GM12878 (cell line): ENCODE data around the gene RRN3. TPM values are rescaled to one million over a fixed set of nuclear protein-coding genes. Genes with fewer than 3 reads are reported as not detected.
"Not testable (repeated sequence)": the region's sequence is repeated elsewhere in the genome, so short reads cannot be mapped to it uniquely, and the experiment has no call there.

Experiments used
- ATAC-seq: fragments of 200-7000 bp; cut with Tn5 transposase; 3 replicates; pipeline ENCODE4 v1.9.1; 2020; ENCODE audit warnings: mild to moderate bottlenecking, moderate library complexity
- BruUV-seq: library from RNA; stranded (reverse); fragments of 400-500 nt; replicated peaks from 2 replicates; lab custom pipeline; 2021; lab: Mats Ljungman, UMichigan
- CTCF ChIA-PET: fragments of 300-600 bp; sonication (Branson Sonifier 250); formaldehyde crosslinking; extraction: SDS; loops from one replicate; lab custom pipeline; 2021; ENCODE audit warnings: inconsistent platforms; lab: Yijun Ruan, JAX
- POLR2A ChIA-PET: fragments of 350-600 bp; formaldehyde crosslinking; extraction: SDS; loops from one replicate; lab custom pipeline; 2021; ENCODE audit warnings: inconsistent platforms; lab: Charles Lee
- RAD21 ChIA-PET: fragments of 300-600 bp; sonication (Branson Sonifier 250); formaldehyde crosslinking; loops from one replicate; lab custom pipeline; 2023; ENCODE audit warnings: antibody characterized with exemption; ENCODE audit not compliant: unreplicated experiment; lab: Charles Lee
- SMC1A ChIA-PET: fragments of 300-600 bp; sonication (Branson Sonifier 250); formaldehyde crosslinking; loops from one replicate; lab custom pipeline; 2023; ENCODE audit not compliant: unreplicated experiment, uncharacterized antibody; lab: Charles Lee
- DNase-seq: peaks from one replicate; pipeline ENCODE4 v3.0.0-alpha.2; 2011; ENCODE audit warnings: low read depth, low spot score
- FAIRE-seq: peaks from 3 replicates; lab custom pipeline; 2011; peaks lifted over from hg19 to GRCh38; lab: Jason Lieb, UNC
- H2AFZ ChIP-seq: 2 replicates; pipeline ENCODE4 v1.6.0; 2011; ENCODE audit warnings: low read depth, low read length, control low read depth; ENCODE audit not compliant: control insufficient read depth
- H3K27ac ChIP-seq: 2 replicates; pipeline ENCODE4 v1.5.1; 2011; ENCODE audit warnings: control low read depth; ENCODE audit not compliant: control insufficient read depth, insufficient read depth
- H3K27me3 ChIP-seq, 2 experiments: replicated peaks in 1 of 2; 2 replicates each; pipeline versions ENCODE4 v1.6.0 to v1.6.1; 2011; ENCODE audit warnings: low read length in 1 of 2; ENCODE audit not compliant: control insufficient read depth in 2 of 2, insufficient read depth in 2 of 2
- H3K36me3 ChIP-seq, 2 experiments: 2 replicates each; pipeline ENCODE4 v1.5.1; 2011; ENCODE audit warnings: low read length in 1 of 2; ENCODE audit not compliant: control insufficient read depth in 2 of 2, insufficient read depth in 2 of 2
- H3K4me1 ChIP-seq: 2 replicates; pipeline ENCODE4 v1.6.1; 2011; ENCODE audit warnings: mild to moderate bottlenecking, low read length, moderate library complexity, mixed read lengths; ENCODE audit not compliant: control insufficient read depth, insufficient read depth
- H3K4me2 ChIP-seq: 2 replicates; pipeline ENCODE4 v1.6.0; 2011; ENCODE audit warnings: control low read depth; ENCODE audit not compliant: control insufficient read depth, insufficient read depth
- H3K4me3 ChIP-seq: fragments of 200-600 bp; sonication (generic); 2 replicates; pipeline ENCODE4 v1.5.1; 2016
- H3K79me2 ChIP-seq: 2 replicates; pipeline ENCODE4 v1.6.0; 2011; ENCODE audit warnings: low read length; ENCODE audit not compliant: control insufficient read depth, insufficient read depth
- H3K9ac ChIP-seq: 2 replicates; pipeline ENCODE4 v1.8.0; 2011; ENCODE audit warnings: low read length, control low read depth, mixed read lengths; ENCODE audit not compliant: control insufficient read depth, insufficient read depth
- H3K9me3 ChIP-seq: replicated peaks from 3 replicates; pipeline ENCODE4 v1.5.1; 2011; ENCODE audit warnings: mild to moderate bottlenecking, low read length; ENCODE audit not compliant: control insufficient read depth, insufficient read depth
- H4K20me1 ChIP-seq: 2 replicates; pipeline ENCODE4 v1.6.0; 2011; ENCODE audit not compliant: control insufficient read depth, insufficient read depth
- ASH2L ChIP-seq: fragments of 300-600, 200-600 bp; sonication (generic); IDR thresholded peaks from 2 replicates; pipeline ENCODE4 v1.6.1; 2017; ENCODE audit warnings: low read depth, mild to moderate bottlenecking, borderline replicate concordance
- ETV6 ChIP-seq, 2 experiments: fragments of 450-650 bp in 1 of 2; IDR thresholded peaks in 1 of 2; conservative IDR thresholded peaks in 1 of 2; 2 replicates each; pipeline ENCODE4 v1.6.1; 2014; ENCODE audit warnings: antibody characterized with exemption in 1 of 2, borderline replicate concordance in 1 of 2, low read depth in 1 of 2, mild to moderate bottlenecking in 1 of 2, moderate library complexity in 1 of 2
- HCFC1 ChIP-seq: fragments of 150-350 bp; IDR thresholded peaks from 2 replicates; pipeline ENCODE4 v1.6.1; 2014; ENCODE audit warnings: low read length
- PAX8 ChIP-seq: fragments of 450-650 bp; IDR thresholded peaks from 2 replicates; pipeline ENCODE4 v1.6.1; 2017; ENCODE audit warnings: mild to moderate bottlenecking, moderate library complexity
- SMAD5 ChIP-seq: IDR thresholded peaks from 2 replicates; pipeline ENCODE4 v1.6.1; 2016; ENCODE audit warnings: antibody characterized with exemption, low read depth
- WGBS: methylation state at CpG from one replicate; pipeline ENCODE4 v1.1.6; 2016; ENCODE audit warnings: low lambda C conversion rate; ENCODE audit not compliant: insufficient replicate concordance, insufficient coverage; ENCODE audit errors: missing lambda C conversion rate; 5-methylcytosine and 5-hydroxymethylcytosine counted together
- in situ Hi-C: fragments of 300-500 bp; cut with MboI; formaldehyde crosslinking; loops from 9 replicates; pipeline ENCODE4 v1.14.3; 2018; ENCODE audit warnings: mixed read lengths
- intact Hi-C: fragments of 100-400 bp; cut with micrococcal nuclease; formaldehyde crosslinking; loops from one replicate; pipeline ENCODE4 v1.14.2; 2022; ENCODE audit not compliant: unreplicated experiment
- polyA plus RNA-seq, 11 experiments: library from polyadenylated mRNA; depleted of rRNA in 4 of 11; unstranded in 6 of 11; stranded (reverse) in 5 of 11; fragments of >200 nt; fragmentation: Nextera tagmentation in 4 of 11; fragmentation: Illumina TruSeq in 1 of 11; extraction: Ambion mirVana in 4 of 11; extraction: Trizol in 1 of 11; gene quantifications; 1 replicate in 1 of 11; 2 replicates in 10 of 11; pipeline versions ENCODE4 v1.2.1 to v1.2.3, GENCODE V29; 2011 to 2016; ENCODE audit warnings: inconsistent platforms in 2 of 11, missing spikeins in 2 of 11, low read depth in 1 of 11
- total RNA-seq, 4 experiments: library from RNA; depleted of rRNA in 3 of 4; stranded (reverse); fragments of >200 nt in 3 of 4; fragmentation: Illumina TruSeq in 1 of 4; extraction: Trizol in 1 of 4; gene quantifications; 2 replicates each; pipeline versions ENCODE4 v1.2.1 to v1.2.3, GENCODE V29; 2013 to 2021
- TF ChIP-seq, protein P1 (sequence below): fragments of 450-650 bp; IDR thresholded peaks from 2 replicates; pipeline ENCODE4 v1.6.1; 2017; ENCODE audit warnings: mild to moderate bottlenecking, low read depth, inconsistent platforms; ENCODE audit not compliant: poor library complexity, severe bottlenecking
- TF ChIP-seq, protein P2 (sequence below): IDR thresholded peaks from 2 replicates; pipeline ENCODE4 v1.6.1; 2011; ENCODE audit warnings: low read depth, mild to moderate bottlenecking, low read length, moderate library complexity, borderline replicate concordance; ENCODE audit errors: extremely low read depth
- TF ChIP-seq, protein P3 (sequence below): fragments of 450-650 bp; formaldehyde crosslinking; IDR thresholded peaks from 2 replicates; pipeline ENCODE4 v1.4.0; 2020; ENCODE audit warnings: mild to moderate bottlenecking, moderate library complexity

The RRN3 gene
- total and polyA plus RNA-seq, 10 of the 15 experiments (the other 5 are each of a cell fraction or from before 2014, with no cell fraction given) = 21.9 to 55.5 (median 33.2) TPM

DNA sequence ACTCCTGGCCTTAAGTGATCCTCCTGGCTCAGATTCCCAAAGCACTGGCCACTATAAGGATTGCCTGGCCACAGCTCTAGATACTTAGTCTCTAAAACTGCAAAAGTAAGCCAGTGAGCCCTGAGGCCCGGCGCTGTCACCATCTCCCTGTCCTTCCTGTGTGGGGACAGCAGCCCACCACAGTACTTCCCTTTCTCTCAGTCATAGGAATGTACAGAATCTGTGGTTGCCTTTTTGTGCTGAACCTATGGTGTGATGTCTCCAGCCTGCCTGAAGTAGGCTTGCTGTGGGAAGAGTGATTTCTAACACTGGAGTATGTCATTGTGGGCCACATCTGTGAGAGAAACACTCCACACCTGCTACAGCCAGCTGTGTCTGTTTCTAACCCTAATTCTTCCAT lies 62.9 kb downstream of the RRN3 start:
- no peak overlapping the region for H3K27ac ChIP-seq
- no peak for ATAC-seq
- POLR2A ChIA-PET = interaction anchor here (0.6 kb wide), 1 partner anchor 1011 kb away, joined by 5 read pairs; no protein-coding TSS in a partner anchor
- no peak for TF ChIP-seq ETV6 (conservative IDR thresholded peaks at IDR 0.05 in 1 of 2, IDR thresholded peaks at IDR 0.05 in 1 of 2; ENCODE audit: borderline replicate concordance in 1 of 2, low read depth in 1 of 2)
- TF ChIP-seq, protein P1, sequence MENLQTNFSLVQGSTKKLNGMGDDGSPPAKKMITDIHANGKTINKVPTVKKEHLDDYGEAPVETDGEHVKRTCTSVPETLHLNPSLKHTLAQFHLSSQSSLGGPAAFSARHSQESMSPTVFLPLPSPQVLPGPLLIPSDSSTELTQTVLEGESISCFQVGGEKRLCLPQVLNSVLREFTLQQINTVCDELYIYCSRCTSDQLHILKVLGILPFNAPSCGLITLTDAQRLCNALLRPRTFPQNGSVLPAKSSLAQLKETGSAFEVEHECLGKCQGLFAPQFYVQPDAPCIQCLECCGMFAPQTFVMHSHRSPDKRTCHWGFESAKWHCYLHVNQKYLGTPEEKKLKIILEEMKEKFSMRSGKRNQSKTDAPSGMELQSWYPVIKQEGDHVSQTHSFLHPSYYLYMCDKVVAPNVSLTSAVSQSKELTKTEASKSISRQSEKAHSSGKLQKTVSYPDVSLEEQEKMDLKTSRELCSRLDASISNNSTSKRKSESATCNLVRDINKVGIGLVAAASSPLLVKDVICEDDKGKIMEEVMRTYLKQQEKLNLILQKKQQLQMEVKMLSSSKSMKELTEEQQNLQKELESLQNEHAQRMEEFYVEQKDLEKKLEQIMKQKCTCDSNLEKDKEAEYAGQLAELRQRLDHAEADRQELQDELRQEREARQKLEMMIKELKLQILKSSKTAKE = no peak
- no peak for TF ChIP-seq SMAD5
- TF ChIP-seq HCFC1 = no peak
- no peak for TF ChIP-seq PAX8
- TF ChIP-seq, protein P2, sequence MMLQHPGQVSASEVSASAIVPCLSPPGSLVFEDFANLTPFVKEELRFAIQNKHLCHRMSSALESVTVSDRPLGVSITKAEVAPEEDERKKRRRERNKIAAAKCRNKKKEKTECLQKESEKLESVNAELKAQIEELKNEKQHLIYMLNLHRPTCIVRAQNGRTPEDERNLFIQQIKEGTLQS = no peak
- TF ChIP-seq, protein P3, sequence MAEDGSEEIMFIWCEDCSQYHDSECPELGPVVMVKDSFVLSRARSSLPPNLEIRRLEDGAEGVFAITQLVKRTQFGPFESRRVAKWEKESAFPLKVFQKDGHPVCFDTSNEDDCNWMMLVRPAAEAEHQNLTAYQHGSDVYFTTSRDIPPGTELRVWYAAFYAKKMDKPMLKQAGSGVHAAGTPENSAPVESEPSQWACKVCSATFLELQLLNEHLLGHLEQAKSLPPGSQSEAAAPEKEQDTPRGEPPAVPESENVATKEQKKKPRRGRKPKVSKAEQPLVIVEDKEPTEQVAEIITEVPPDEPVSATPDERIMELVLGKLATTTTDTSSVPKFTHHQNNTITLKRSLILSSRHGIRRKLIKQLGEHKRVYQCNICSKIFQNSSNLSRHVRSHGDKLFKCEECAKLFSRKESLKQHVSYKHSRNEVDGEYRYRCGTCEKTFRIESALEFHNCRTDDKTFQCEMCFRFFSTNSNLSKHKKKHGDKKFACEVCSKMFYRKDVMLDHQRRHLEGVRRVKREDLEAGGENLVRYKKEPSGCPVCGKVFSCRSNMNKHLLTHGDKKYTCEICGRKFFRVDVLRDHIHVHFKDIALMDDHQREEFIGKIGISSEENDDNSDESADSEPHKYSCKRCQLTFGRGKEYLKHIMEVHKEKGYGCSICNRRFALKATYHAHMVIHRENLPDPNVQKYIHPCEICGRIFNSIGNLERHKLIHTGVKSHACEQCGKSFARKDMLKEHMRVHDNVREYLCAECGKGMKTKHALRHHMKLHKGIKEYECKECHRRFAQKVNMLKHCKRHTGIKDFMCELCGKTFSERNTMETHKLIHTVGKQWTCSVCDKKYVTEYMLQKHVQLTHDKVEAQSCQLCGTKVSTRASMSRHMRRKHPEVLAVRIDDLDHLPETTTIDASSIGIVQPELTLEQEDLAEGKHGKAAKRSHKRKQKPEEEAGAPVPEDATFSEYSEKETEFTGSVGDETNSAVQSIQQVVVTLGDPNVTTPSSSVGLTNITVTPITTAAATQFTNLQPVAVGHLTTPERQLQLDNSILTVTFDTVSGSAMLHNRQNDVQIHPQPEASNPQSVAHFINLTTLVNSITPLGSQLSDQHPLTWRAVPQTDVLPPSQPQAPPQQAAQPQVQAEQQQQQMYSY (CRISPR knock-in tag) = no peak
- no peak for TF ChIP-seq ASH2L
- no peak overlapping the region for H3K9ac ChIP-seq
- no peak overlapping the region for H3K4me3 ChIP-seq
- H3K79me2 ChIP-seq = no peaks in the 10 kb centered on the region
- RAD21 ChIA-PET = no interaction called here
- WGBS = 37% methylated on average over 2 of the region's 2 CpGs
- H4K20me1 ChIP-seq = no peaks in the 10 kb centered on the region
- H3K27me3 ChIP-seq = no peaks in the 10 kb centered on the region
- no TSS peak for BruUV-seq
- peaks cover 24 to 29% of the 10 kb centered on the region in 2 experiments for H3K36me3 ChIP-seq
- no peak for DNase-seq
- SMC1A ChIA-PET = interaction anchor here (1.8 kb wide), 1 partner anchor 10 kb away, joined by 7 read pairs; no protein-coding TSS in a partner anchor
- H2AFZ ChIP-seq = no peak overlapping the region
- CTCF ChIA-PET = no interaction called here
- intact Hi-C loops = no loop called here
- H3K9me3 ChIP-seq = no peaks in the 10 kb centered on the region
- no peak for FAIRE-seq
- no peak overlapping the region for H3K4me2 ChIP-seq
- H3K4me1 ChIP-seq = no peaks in the 10 kb centered on the region
- in situ Hi-C loops = no loop called here

DNA sequence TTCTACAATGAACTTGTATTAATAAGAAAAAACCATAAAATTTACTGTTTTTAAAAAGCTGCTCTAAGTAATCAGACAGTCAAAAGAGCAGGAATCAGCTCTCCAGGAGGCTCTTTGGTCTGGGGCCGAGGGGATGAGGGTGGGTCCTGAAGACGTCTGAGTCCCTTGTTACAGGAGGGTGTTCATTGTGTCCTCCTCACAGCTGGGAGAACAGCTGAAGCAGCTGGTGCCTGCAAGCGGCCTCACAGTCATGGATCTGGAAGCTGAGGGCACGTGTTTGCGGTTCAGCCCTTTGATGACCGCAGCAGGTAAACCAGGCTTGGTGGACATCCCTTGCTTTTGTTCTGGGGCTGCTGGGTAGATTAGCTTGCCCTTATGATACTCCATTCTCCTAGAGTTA lies 64.3 kb downstream of the RRN3 start:
- in situ Hi-C loops, H3K4me2 ChIP-seq, BruUV-seq, H3K27ac ChIP-seq, SMC1A ChIA-PET, H3K79me2 ChIP-seq, H4K20me1 ChIP-seq, RAD21 ChIA-PET, ATAC-seq, H3K9me3 ChIP-seq, H3K27me3 ChIP-seq, H3K4me3 ChIP-seq, H2AFZ ChIP-seq, H3K9ac ChIP-seq, intact Hi-C loops, DNase-seq, CTCF ChIA-PET, FAIRE-seq, POLR2A ChIA-PET, H3K4me1 ChIP-seq: not testable (repeated sequence)
- WGBS = 92% methylated on average over 6 of the region's 6 CpGs
- H3K36me3 ChIP-seq = peaks cover 21 to 24% of the 10 kb centered on the region in 2 experiments
